ENCODE data around the gene ANKRD53. TPM values are rescaled to one million over a fixed set of nuclear protein-coding genes. Genes with fewer than 3 reads are reported as not detected.

The ANKRD53 gene
- total and polyA plus RNA-seq, 9 of the 15 experiments (the other 6 are each of a cell fraction or from before 2014, with no cell fraction given): 0.18 TPM; not detected in 8

DNA sequence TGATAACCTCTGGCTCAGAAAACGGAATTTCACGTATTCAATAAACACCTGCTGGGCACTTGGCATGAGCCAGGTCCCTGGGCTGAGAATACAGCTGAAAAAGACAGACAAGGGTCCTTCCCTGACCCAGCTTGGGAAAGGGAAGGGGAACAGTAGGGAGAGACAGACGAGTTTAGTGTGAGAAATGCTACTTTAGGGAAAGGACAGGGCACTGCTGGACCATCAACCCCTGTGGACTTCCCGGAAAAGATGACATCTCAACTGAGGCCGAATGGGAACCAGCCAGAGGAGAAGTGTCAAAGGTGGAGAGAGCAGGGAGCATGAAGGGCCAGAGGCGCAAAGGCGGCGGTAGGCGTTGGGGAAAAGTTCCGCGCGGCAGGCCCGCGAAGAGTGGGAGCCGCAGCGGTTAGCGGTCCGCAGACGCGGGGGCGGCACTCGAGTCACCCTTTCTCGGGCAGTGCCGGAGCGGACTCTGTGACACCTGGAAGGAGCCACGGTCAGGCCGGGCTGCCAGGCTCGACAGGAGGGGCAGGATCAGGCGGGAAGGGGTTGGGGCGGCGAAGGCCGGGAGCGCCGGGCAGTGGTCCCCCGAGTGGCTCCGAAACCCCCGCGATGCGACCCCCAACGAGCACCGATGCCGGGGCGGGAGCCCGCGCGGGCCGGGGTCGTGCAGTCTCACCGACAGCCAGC is 15.7 kb downstream of the ANKRD53 start:
- H3K79me2 ChIP-seq (ENCODE audit: control insufficient read depth, insufficient read depth, low read length): peaks cover 20% of the 10 kb centered on the region
- peak overlapping the region; percentile 65 for H3K27ac ChIP-seq (ENCODE audit: extremely low read depth, low read depth, low read length)
- peaks cover 37% of the 10 kb centered on the region for H3K36me3 ChIP-seq (ENCODE audit: control insufficient read depth, insufficient read depth, low read length)
- no peaks in the 10 kb centered on the region for H3K9me1 ChIP-seq (ENCODE audit: control insufficient read depth, insufficient read depth, low read length)
- peaks cover 9% of the 10 kb centered on the region; the same call in 1 of the 2 replicates for H4K20me1 ChIP-seq (replicated peaks; ENCODE audit: control insufficient read depth, insufficient read depth, low read length)
- no TSS peak for BruUV-seq (replicated peaks)
- CTCF ChIA-PET (ENCODE audit: low intra/inter-chr PET ratio): interaction anchor here (0.6 to 2.2 kb wide), 3 partner anchors 14 to 132 kb away, joined by 3 to 9 read pairs (median 3); no protein-coding TSS in a partner anchor
- peak overlapping the region; percentile 87 for H3K4me3 ChIP-seq
- H3K4me1 ChIP-seq (replicated peaks in 1 of 2; ENCODE audit: control insufficient read depth in 2 of 2, insufficient read depth in 2 of 2, low read length in 2 of 2): peaks cover 12 to 22% of the 10 kb centered on the region in 2 experiments; a peak in 4 of 5 replicates
- H2AFZ ChIP-seq (ENCODE audit: low read depth, low read length): peak overlapping the region; percentile 73
- POLR2A ChIA-PET: no interaction called here
- H3K27me3 ChIP-seq (ENCODE audit: control insufficient read depth in 2 of 2, insufficient read depth in 2 of 2, low read length in 2 of 2): no peaks in the 10 kb centered on the region
- FAIRE-seq: peak; percentile 86
- intact Hi-C loops (cut with micrococcal nuclease) (loop anchor here (10.0 kb wide), 1 partner anchor 141 kb away; the partner anchor contains the start of genes MCEE and MPHOSPH10), in situ Hi-C loops (cut with MboI) (no loop called here)
- H3K4me2 ChIP-seq (ENCODE audit: insufficient read depth, low read length): peak overlapping the region; percentile 89
- DNase-seq (ENCODE audit: extremely low read depth in 1 of 4, low spot score in 3 of 4): peak in 3 of 4 experiments; percentile 43 to 70 (median 59)
- under 1% methylated on average over 35 of the region's 49 CpGs for WGBS (ENCODE audit: insufficient coverage, low coverage, missing lambda C conversion rate)
- peak overlapping the region; percentile 76 to 99 for H3K9ac ChIP-seq (ENCODE audit: insufficient read depth in 1 of 2, low read depth in 2 of 2, low read length in 2 of 2)
- H3K9me3 ChIP-seq (replicated peaks; ENCODE audit: control insufficient read depth, insufficient read depth, low read depth, low read length): no peaks in the 10 kb centered on the region
- peak; percentile 70 for ATAC-seq
- TF ChIP-seq, protein P1, sequence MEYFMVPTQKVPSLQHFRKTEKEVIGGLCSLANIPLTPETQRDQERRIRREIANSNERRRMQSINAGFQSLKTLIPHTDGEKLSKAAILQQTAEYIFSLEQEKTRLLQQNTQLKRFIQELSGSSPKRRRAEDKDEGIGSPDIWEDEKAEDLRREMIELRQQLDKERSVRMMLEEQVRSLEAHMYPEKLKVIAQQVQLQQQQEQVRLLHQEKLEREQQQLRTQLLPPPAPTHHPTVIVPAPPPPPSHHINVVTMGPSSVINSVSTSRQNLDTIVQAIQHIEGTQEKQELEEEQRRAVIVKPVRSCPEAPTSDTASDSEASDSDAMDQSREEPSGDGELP (CRISPR knock-in tag; IDR thresholded peaks at IDR 0.05; ENCODE audit: borderline replicate concordance): peak; percentile 31; the same call in 1 of the 2 replicates
- TF ChIP-seq SREBF2 (CRISPR knock-in tag; IDR thresholded peaks at IDR 0.05): no peak
- TF ChIP-seq KDM5B (IDR thresholded peaks at IDR 0.05; ENCODE audit: insufficient replicate concordance, low read depth, low read length): peak; percentile 29
- TF ChIP-seq CBFA2T3 (IDR thresholded peaks at IDR 0.05): no peak
- TF ChIP-seq TCF3 (CRISPR knock-in tag; IDR thresholded peaks at IDR 0.05): no peak
- TF ChIP-seq ELK1 (CRISPR knock-in tag; IDR thresholded peaks at IDR 0.05): no peak
- peak; percentile 72 for TF ChIP-seq ZFP36 (IDR thresholded peaks at IDR 0.05; ENCODE audit: low read depth, low read length, partially characterized antibody)
- peak; percentile 30; the same call in 1 of the 2 replicates for TF ChIP-seq EP400 (IDR thresholded peaks at IDR 0.05)
- TF ChIP-seq ZNF133 (CRISPR knock-in tag; IDR thresholded peaks at IDR 0.05): no peak
- TF ChIP-seq RBM17 (IDR thresholded peaks at IDR 0.05; ENCODE audit: borderline replicate concordance, low read depth, low read length): no peak
- TF ChIP-seq CHD1 (IDR thresholded peaks at IDR 0.05; ENCODE audit: low read length): peak; percentile 28
- TF ChIP-seq, protein P2, sequence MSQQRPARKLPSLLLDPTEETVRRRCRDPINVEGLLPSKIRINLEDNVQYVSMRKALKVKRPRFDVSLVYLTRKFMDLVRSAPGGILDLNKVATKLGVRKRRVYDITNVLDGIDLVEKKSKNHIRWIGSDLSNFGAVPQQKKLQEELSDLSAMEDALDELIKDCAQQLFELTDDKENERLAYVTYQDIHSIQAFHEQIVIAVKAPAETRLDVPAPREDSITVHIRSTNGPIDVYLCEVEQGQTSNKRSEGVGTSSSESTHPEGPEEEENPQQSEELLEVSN (IDR thresholded peaks at IDR 0.05; ENCODE audit: borderline replicate concordance in 1 of 2, extremely low read depth in 1 of 2, insufficient read depth in 1 of 2, insufficient read length in 1 of 2, low read depth in 1 of 2, low read length in 1 of 2, poor library complexity in 1 of 2, severe bottlenecking in 1 of 2): peak in 1 of 2 experiments; percentile 57
- TF ChIP-seq RAD51 (IDR thresholded peaks at IDR 0.05; ENCODE audit: borderline replicate concordance, low read depth): no peak
- no peak for TF ChIP-seq ZNF274 (IDR thresholded peaks at IDR 0.05; ENCODE audit: borderline replicate concordance, low read depth, low read length)
- no peak for TF ChIP-seq CC2D1A (IDR thresholded peaks at IDR 0.05)
- peak; percentile 49 for TF ChIP-seq DPF2 (IDR thresholded peaks at IDR 0.05)
- peak; percentile 5; the same call in 1 of the 2 replicates for TF ChIP-seq L3MBTL2 (IDR thresholded peaks at IDR 0.05)
- 0 out of 2 replicates have a peak, but pooled peaks have one; percentile 13 for TF ChIP-seq CREB1 (IDR thresholded peaks at IDR 0.05)
- TF ChIP-seq CREB1 (CRISPR knock-in tag; IDR thresholded peaks at IDR 0.05): no peak
- peak; percentile 36 for TF ChIP-seq CCNT2 (IDR thresholded peaks at IDR 0.05; ENCODE audit: borderline replicate concordance, extremely low read depth, insufficient read length, low read depth, low read length)

Data from K562 (cell line).